T-cell (primary cell): ENCODE results near the gene NELL1. TPM values are rescaled to one million over a fixed set of nuclear protein-coding genes. Genes with fewer than 3 reads are reported as not detected.

Experiments used
- ATAC-seq, 4 experiments: fragments of 200-7000 bp in 3 of 4; fragments of 150-1000 bp in 1 of 4; cut with Tn5 transposase; replicated peaks in 1 of 4; 1 replicate in 3 of 4; 2 replicates in 1 of 4; pipeline ENCODE4 v1.10.0; 2021; ENCODE audit warnings: moderate library complexity in 3 of 4, mild to moderate bottlenecking in 2 of 4, moderate number of reproducible peaks in 1 of 4
- CTCF ChIA-PET, 2 donors: fragments of 300-600 bp; sonication (Branson Sonifier 250); formaldehyde crosslinking; loops; one replicate each; lab custom pipeline; 2022; ENCODE audit warnings: antibody characterized with exemption in 2 of 2; lab: Charles Lee
- POLR2A ChIA-PET, 2 donors: fragments of 300-600 bp; sonication (Branson Sonifier 250); formaldehyde crosslinking; loops; one replicate each; lab custom pipeline; 2022; ENCODE audit warnings: antibody characterized with exemption in 2 of 2; lab: Charles Lee
- DNase-seq, 35 experiments: peaks; one replicate each; pipeline versions ENCODE4 v3.0.0 to v3.0.0-alpha.2; 2013 to 2023
- H3K27ac ChIP-seq: one replicate; pipeline ENCODE4 v1.5.1; 2013; ENCODE audit warnings: low read length
- H3K27me3 ChIP-seq, 2 experiments: replicated peaks in 1 of 2; 1 replicate in 1 of 2; 2 replicates in 1 of 2; pipeline versions ENCODE4 v1.6.1 to v1.7.0; 2013; ENCODE audit warnings: low read length in 1 of 2, mixed read lengths in 1 of 2; ENCODE audit not compliant: control insufficient read depth in 2 of 2, insufficient read depth in 2 of 2; ENCODE audit errors: extremely low read depth in 1 of 2
- H3K36me3 ChIP-seq, 2 donors: 1 replicate in 1 of 2; 2 replicates in 1 of 2; pipeline versions ENCODE4 v1.6.1 to v1.7.0; 2013; ENCODE audit warnings: low read length in 1 of 2; ENCODE audit not compliant: control insufficient read depth in 2 of 2, insufficient read depth in 1 of 2; ENCODE audit errors: extremely low read depth in 1 of 2
- H3K4me1 ChIP-seq, 2 experiments: 1 replicate in 1 of 2; 2 replicates in 1 of 2; pipeline versions ENCODE4 v1.6.1 to v1.7.0; 2013; ENCODE audit warnings: low read length in 2 of 2, mixed read lengths in 1 of 2; ENCODE audit not compliant: insufficient read depth in 2 of 2, control insufficient read depth in 1 of 2; ENCODE audit errors: extremely low read depth in 1 of 2
- H3K4me3 ChIP-seq, 2 donors: 1 replicate in 1 of 2; 2 replicates in 1 of 2; pipeline versions ENCODE4 v1.5.1 to v1.7.0; 2013; ENCODE audit warnings: mild to moderate bottlenecking in 2 of 2, low read length in 1 of 2, moderate library complexity in 1 of 2; ENCODE audit not compliant: control insufficient read depth in 1 of 2; ENCODE audit errors: extremely low read depth in 1 of 2
- H3K9me3 ChIP-seq: 2 replicates; pipeline ENCODE4 v1.7.0; 2013
- H3K27ac Mint-ChIP-seq, 2 donors: one replicate each; pipeline ENCODE4 v1.8.0; 2020 to 2021; ENCODE audit warnings: mild to moderate bottlenecking in 2 of 2, mixed read lengths in 2 of 2
- H3K27me3 Mint-ChIP-seq, 2 donors: one replicate each; pipeline ENCODE4 v1.8.0; 2021 to 2022; ENCODE audit warnings: mixed read lengths in 2 of 2
- H3K36me3 Mint-ChIP-seq: one replicate; pipeline ENCODE4 v1.8.0; 2021; ENCODE audit warnings: mixed read lengths
- H3K4me1 Mint-ChIP-seq, 3 donors: one replicate each; pipeline ENCODE4 v1.8.0; 2020 to 2022; ENCODE audit warnings: mixed read lengths in 3 of 3, mild to moderate bottlenecking in 1 of 3
- H3K4me3 Mint-ChIP-seq, 3 donors: one replicate each; pipeline ENCODE4 v1.8.0; 2020 to 2022; ENCODE audit warnings: mild to moderate bottlenecking in 3 of 3, mixed read lengths in 3 of 3, moderate library complexity in 3 of 3
- H3K9me3 Mint-ChIP-seq, 3 donors: one replicate each; pipeline ENCODE4 v1.8.0; 2020 to 2022; ENCODE audit warnings: mixed read lengths in 3 of 3
- WGBS: methylation state at CpG from one replicate; pipeline ENCODE4 v1.1.5; 2013; ENCODE audit warnings: missing lambda C conversion rate; ENCODE audit not compliant: insufficient coverage; 5-methylcytosine and 5-hydroxymethylcytosine counted together
- total RNA-seq, 35 experiments: library from RNA in 6 of 35; stranded (reverse) in 6 of 35; fragments of 120-200 nt in 1 of 35; gene quantifications; one replicate each; pipeline versions ENCODE4 v1.2.1 to v1.2.4 and lab custom pipeline; 2013 to 2026

Gene NELL1
- total RNA-seq, 5 donors from 2014 or later (not counting 1 experiment from before 2014, with no cell fraction given) = not detected

- H3K36me3 ChIP-seq = no peaks in the 10 kb centered on the region
- Mint-ChIP-seq H3K9me3 (peaks cover 4 to 16% (median 11%) of the 10 kb centered on the region in 3 donors), H3K27me3 (no peaks in the 10 kb centered on the region), H3K36me3 (no peaks in the 10 kb centered on the region), H3K4me1 (no peaks in the 10 kb centered on the region), H3K27ac (no peak overlapping the region), H3K4me3 (no peak overlapping the region)
- no peak overlapping the region for H3K4me3 ChIP-seq
- H3K27ac ChIP-seq = no peak overlapping the region
- ATAC-seq (no peak), DNase-seq (no peak)
- ChIA-PET POLR2A (no interaction called here), CTCF (no interaction called here)
- H3K9me3 ChIP-seq = no peaks in the 10 kb centered on the region
- no CpG with 5 or more reads among the region's 2 CpGs for WGBS
- no peaks in the 10 kb centered on the region for H3K4me1 ChIP-seq
- H3K27me3 ChIP-seq = no peaks in the 10 kb centered on the region
Observed at GRCh38 chr11:21040630-21041029, 371.2 kb downstream of the NELL1 start.

GRCh38 chr11:21048626-21049025 is 379.2 kb downstream of the NELL1 start:
- POLR2A ChIA-PET = no interaction called here
- CTCF ChIA-PET = no interaction called here
- H3K9me3 Mint-ChIP-seq = peaks cover 2 to 10% (median 4%) of the 10 kb centered on the region in 3 donors
- H3K27me3 Mint-ChIP-seq = no peaks in the 10 kb centered on the region
- no peaks in the 10 kb centered on the region for H3K27me3 ChIP-seq
- H3K36me3 Mint-ChIP-seq = no peaks in the 10 kb centered on the region
- no peak overlapping the region for H3K4me3 ChIP-seq
- H3K27ac Mint-ChIP-seq = no peak overlapping the region
- H3K9me3 ChIP-seq = no peaks in the 10 kb centered on the region
- H3K27ac ChIP-seq = no peak overlapping the region
- no peak overlapping the region for H3K4me3 Mint-ChIP-seq
- H3K36me3 ChIP-seq = no peaks in the 10 kb centered on the region
- DNase-seq (no peak), ATAC-seq (no peak)
- H3K4me1 ChIP-seq = no peaks in the 10 kb centered on the region
- H3K4me1 Mint-ChIP-seq = no peaks in the 10 kb centered on the region
- 88% methylated on average over 4 of the region's 5 CpGs for WGBS

- Mint-ChIP-seq H3K36me3 (no peaks in the 10 kb centered on the region), H3K4me3 (no peak overlapping the region), H3K4me1 (no peaks in the 10 kb centered on the region), H3K27me3 (no peaks in the 10 kb centered on the region), H3K27ac (no peak overlapping the region), H3K9me3 (peaks cover 2 to 10% (median 3%) of the 10 kb centered on the region in 3 donors)
- WGBS = no CpG with 5 or more reads among the region's 1 CpG
- Histone ChIP-seq H3K4me3 (no peak overlapping the region), H3K9me3 (no peaks in the 10 kb centered on the region), H3K4me1 (no peaks in the 10 kb centered on the region), H3K27me3 (no peaks in the 10 kb centered on the region), H3K27ac (no peak overlapping the region), H3K36me3 (no peaks in the 10 kb centered on the region)
- ATAC-seq = no peak
- ChIA-PET POLR2A (no interaction called here), CTCF (no interaction called here)
- no peak for DNase-seq
Observed at GRCh38 chr11:21053466-21053865, 384.1 kb downstream of the NELL1 start.

DNA sequence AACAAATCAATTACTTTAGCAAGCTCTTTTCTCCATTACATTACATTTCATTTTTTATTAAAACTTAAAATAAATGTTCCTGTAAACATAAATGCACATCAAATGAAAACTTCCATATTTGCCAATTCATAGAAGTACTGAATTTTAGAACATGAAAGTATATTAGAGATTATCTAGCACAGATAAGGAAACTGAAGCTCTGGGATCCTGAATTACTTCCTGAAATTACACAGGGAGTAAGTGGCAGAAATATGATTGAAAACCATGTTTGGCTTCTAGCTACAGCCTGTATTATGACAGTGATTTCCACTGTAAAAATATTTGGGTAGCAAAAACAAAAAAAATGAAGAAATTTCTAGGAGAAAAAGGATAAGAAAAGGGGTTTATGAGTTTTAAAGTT is 387.3 kb downstream of the NELL1 start:
- no peak overlapping the region for H3K27ac ChIP-seq
- Mint-ChIP-seq H3K27me3 (no peaks in the 10 kb centered on the region), H3K9me3 (peaks cover 3 to 10% (median 4%) of the 10 kb centered on the region in 3 donors), H3K4me1 (no peaks in the 10 kb centered on the region), H3K4me3 (no peak overlapping the region), H3K36me3 (no peaks in the 10 kb centered on the region), H3K27ac (no peak overlapping the region)
- ATAC-seq (no peak), DNase-seq (no peak)
- no peaks in the 10 kb centered on the region for H3K4me1 ChIP-seq
- POLR2A ChIA-PET = no interaction called here
- no peak overlapping the region for H3K4me3 ChIP-seq
- no peaks in the 10 kb centered on the region for H3K27me3 ChIP-seq
- CTCF ChIA-PET = no interaction called here
- H3K9me3 ChIP-seq = no peaks in the 10 kb centered on the region
- H3K36me3 ChIP-seq = no peaks in the 10 kb centered on the region

DNA sequence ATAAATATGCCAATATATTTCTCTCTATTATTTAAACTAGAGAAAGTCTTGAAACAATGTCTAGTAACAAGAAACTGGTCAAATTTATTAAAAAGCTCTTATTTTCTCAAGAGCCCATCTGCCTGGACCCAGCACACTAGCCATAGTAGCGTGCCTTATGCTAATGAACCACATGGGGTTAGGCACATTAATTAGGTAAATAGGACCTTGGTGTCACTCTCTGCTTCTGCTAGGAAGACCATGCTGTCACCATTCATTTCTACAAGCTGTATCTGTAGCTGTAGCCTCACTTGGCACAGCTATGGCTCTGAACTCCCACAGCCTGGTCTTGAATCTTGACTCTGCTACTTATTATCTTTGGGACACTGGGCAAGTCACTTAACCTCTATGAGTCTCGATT is 390.5 kb downstream of the NELL1 start:
- Mint-ChIP-seq H3K27me3 (no peaks in the 10 kb centered on the region), H3K9me3 (peaks cover 0 to 15% (median 6%) of the 10 kb centered on the region in 3 donors), H3K4me3 (no peak overlapping the region), H3K36me3 (no peaks in the 10 kb centered on the region), H3K4me1 (no peaks in the 10 kb centered on the region), H3K27ac (no peak overlapping the region)
- H3K9me3 ChIP-seq = peaks cover 2% of the 10 kb centered on the region
- H3K36me3 ChIP-seq = no peaks in the 10 kb centered on the region
- no peaks in the 10 kb centered on the region for H3K4me1 ChIP-seq
- CTCF ChIA-PET = no interaction called here
- POLR2A ChIA-PET = no interaction called here
- ATAC-seq = no peak
- H3K27me3 ChIP-seq = no peaks in the 10 kb centered on the region
- no CpG with 5 or more reads among the region's 2 CpGs for WGBS
- H3K4me3 ChIP-seq = no peak overlapping the region
- no peak for DNase-seq
- no peak overlapping the region for H3K27ac ChIP-seq

DNA sequence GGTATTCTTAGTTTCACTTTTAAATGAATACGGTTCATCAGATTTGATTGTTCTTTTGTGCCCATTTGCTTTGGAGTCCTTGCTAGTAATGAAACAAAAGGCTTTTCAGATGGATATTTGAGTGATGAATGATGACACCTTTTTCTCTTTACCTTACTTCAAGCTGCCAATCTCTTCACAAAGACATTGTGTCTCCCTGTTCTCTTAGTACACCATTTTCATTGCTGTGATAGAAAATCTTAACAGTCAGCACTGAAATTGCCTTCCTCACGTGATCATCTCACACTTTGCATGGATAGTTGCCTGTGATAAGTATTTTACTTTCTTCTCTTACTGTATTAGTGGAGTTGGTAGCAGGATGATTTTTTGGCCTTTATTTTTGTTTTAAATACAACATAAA is 396.6 kb downstream of the NELL1 start:
- Histone ChIP-seq H3K4me3 (no peak overlapping the region), H3K9me3 (peaks cover 2% of the 10 kb centered on the region), H3K27me3 (no peaks in the 10 kb centered on the region), H3K36me3 (no peaks in the 10 kb centered on the region), H3K4me1 (no peaks in the 10 kb centered on the region), H3K27ac (no peak overlapping the region)
- no peak for ATAC-seq
- Mint-ChIP-seq H3K4me1 (no peaks in the 10 kb centered on the region), H3K27me3 (no peaks in the 10 kb centered on the region), H3K4me3 (no peak overlapping the region), H3K9me3 (peaks cover 3 to 9% (median 8%) of the 10 kb centered on the region in 3 donors), H3K27ac (no peak overlapping the region), H3K36me3 (no peaks in the 10 kb centered on the region)
- ChIA-PET POLR2A (no interaction called here), CTCF (no interaction called here)
- WGBS = no CpG with 5 or more reads among the region's 2 CpGs
- DNase-seq = no peak

DNA sequence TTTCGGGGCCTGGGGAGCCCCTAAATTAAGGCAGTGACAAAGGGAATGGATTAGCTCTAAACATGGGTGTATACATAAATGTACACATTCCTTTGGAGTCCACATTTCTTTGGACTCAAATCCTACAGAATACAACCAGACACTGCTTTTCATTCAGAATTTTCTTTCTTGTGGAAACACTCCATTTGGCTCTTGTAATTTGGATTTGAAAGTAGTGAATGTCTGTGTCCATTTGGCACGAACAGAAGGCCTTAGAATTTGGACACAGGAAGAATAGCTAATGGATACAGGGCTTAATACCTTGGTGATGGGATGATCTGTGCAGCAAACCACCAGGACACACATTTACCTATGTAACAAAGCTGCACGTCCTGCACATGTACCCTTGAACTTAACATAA is 399.5 kb downstream of the NELL1 start:
- ChIA-PET POLR2A (no interaction called here), CTCF (no interaction called here)
- Histone ChIP-seq H3K9me3 (no peaks in the 10 kb centered on the region), H3K27me3 (no peaks in the 10 kb centered on the region), H3K4me3 (no peak overlapping the region), H3K36me3 (no peaks in the 10 kb centered on the region), H3K27ac (no peak overlapping the region), H3K4me1 (no peaks in the 10 kb centered on the region)
- Mint-ChIP-seq H3K36me3 (no peaks in the 10 kb centered on the region), H3K27ac (no peak overlapping the region), H3K4me3 (no peak overlapping the region), H3K9me3 (peaks cover 3 to 11% (median 9%) of the 10 kb centered on the region in 3 donors), H3K4me1 (no peaks in the 10 kb centered on the region), H3K27me3 (no peaks in the 10 kb centered on the region)
- DNase-seq (no peak), ATAC-seq (no peak)
- no CpG with 5 or more reads among the region's 3 CpGs for WGBS
